HG02973 (cell line): ENCODE measurements around the gene SOX6.

Experiments used
- ATAC-seq: cut with Tn5 transposase; IDR thresholded peaks from one replicate; pipeline ENCODE4 v1.9.1; 2021; ENCODE audit warnings: moderate library complexity; ENCODE audit not compliant: unreplicated experiment

The SOX6 gene

GRCh38 chr11:16321148-16321547, 35.2 kb downstream of the SOX6 start:
- no peak for ATAC-seq

- no peak for ATAC-seq
Observed at GRCh38 chr11:16318320-16318719, 38.0 kb downstream of the SOX6 start.

- ATAC-seq: no peak
Observed at GRCh38 chr11:16317712-16318111, 38.6 kb downstream of the SOX6 start.

GRCh38 chr11:16313846-16314245, 42.5 kb downstream of the SOX6 start:
- ATAC-seq: no peak

- no peak for ATAC-seq
Observed at GRCh38 chr11:16312233-16312765, 44.0 kb downstream of the SOX6 start.

GRCh38 chr11:16311831-16312230, 44.5 kb downstream of the SOX6 start:
- ATAC-seq: no peak

- ATAC-seq: no peak
Observed at GRCh38 chr11:16310943-16311342, 45.4 kb downstream of the SOX6 start.

- no peak for ATAC-seq
Observed at GRCh38 chr11:16309226-16309625, 47.1 kb downstream of the SOX6 start.

- ATAC-seq: no peak
Observed at GRCh38 chr11:16301462-16301861, 54.9 kb downstream of the SOX6 start.

- ATAC-seq: no peak
Observed at GRCh38 chr11:16299884-16300782, 56.2 kb downstream of the SOX6 start.

- no peak for ATAC-seq
Observed at GRCh38 chr11:16299390-16299789, 57.0 kb downstream of the SOX6 start.

GRCh38 chr11:16297332-16297731, 59.0 kb downstream of the SOX6 start:
- no peak for ATAC-seq

GRCh38 chr11:16296273-16296672, 60.1 kb downstream of the SOX6 start:
- ATAC-seq: no peak

GRCh38 chr11:16295592-16295991, 60.8 kb downstream of the SOX6 start:
- ATAC-seq: no peak

GRCh38 chr11:16293204-16293681, 63.1 kb downstream of the SOX6 start:
- ATAC-seq: no peak

GRCh38 chr11:16292167-16292859, 64.0 kb downstream of the SOX6 start:
- no peak for ATAC-seq

GRCh38 chr11:16291729-16292128, 64.6 kb downstream of the SOX6 start:
- no peak for ATAC-seq

GRCh38 chr11:16289541-16289940, 66.8 kb downstream of the SOX6 start:
- ATAC-seq: no peak

GRCh38 chr11:16287630-16288280, 68.6 kb downstream of the SOX6 start:
- ATAC-seq: no peak

GRCh38 chr11:16286095-16286494, 70.3 kb downstream of the SOX6 start:
- no peak for ATAC-seq

- ATAC-seq: no peak
Observed at GRCh38 chr11:16280256-16280682, 76.1 kb downstream of the SOX6 start.
